GDM1 (cell line): ENCODE measurements around the gene RTF1.

Experiments used
- DNase-seq: peaks from one replicate; lab custom pipeline; 2025; lab: John Stamatoyannopoulos, UW

RTF1 gene

DNA sequence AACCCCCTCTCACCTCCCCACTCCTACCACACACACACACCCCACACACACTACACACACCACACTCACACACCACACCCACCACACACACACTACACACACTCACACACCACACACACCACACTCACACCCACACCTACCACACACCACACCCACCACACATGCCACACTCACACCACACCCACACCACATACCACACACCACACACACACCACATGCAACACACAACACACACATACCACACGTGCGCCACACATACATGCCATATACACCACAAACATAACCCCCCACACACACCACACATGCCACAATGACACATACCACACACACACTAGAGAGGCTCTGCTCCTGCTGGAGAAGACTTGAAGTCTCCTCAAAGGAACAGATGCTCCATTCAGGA is 70.9 kb downstream of the RTF1 start:
- DNase-seq = no peak

- DNase-seq = no peak
Observed at GRCh38 chr15:41489641-41490040, 72.7 kb downstream of the RTF1 start.

DNA sequence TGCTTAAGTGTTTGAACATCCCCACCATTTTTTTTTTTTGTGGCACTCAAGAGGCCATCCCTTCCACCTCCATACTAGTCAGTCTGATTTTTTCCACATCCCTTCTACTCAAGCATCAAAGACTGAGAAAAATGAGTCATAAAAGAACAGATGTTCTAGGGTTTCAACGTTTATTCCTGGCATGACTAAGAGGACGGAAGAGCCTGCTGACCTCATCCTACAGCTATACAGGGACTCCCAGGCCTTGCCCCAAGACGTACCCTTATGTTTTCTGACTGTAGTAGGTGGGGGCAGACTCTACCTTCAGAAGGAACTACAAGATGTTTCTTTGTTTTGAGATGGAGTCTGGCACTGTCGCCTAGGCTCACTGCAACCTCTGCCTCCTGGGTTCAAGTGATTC is 73.5 kb downstream of the RTF1 start:
- no peak for DNase-seq

DNA sequence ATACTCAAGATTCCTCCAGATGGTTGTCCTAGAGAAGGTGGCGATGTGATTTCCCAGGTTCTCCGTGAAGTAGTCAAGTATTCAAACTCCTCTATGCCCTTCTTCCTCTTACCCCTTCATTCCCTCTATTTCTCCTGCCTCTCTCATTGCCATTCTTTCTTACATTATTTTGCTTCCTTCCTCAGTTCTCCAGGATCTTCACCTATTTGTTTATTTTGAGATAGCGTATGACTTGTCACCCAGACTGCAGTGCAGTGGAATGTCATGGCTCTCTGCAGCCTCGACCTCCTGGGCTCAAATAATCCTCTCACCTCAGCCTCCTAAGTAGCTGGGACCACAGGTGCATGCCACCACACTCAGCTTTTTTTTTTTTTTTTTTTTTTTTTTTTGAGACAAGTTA is 75.0 kb downstream of the RTF1 start:
- no peak for DNase-seq

DNA sequence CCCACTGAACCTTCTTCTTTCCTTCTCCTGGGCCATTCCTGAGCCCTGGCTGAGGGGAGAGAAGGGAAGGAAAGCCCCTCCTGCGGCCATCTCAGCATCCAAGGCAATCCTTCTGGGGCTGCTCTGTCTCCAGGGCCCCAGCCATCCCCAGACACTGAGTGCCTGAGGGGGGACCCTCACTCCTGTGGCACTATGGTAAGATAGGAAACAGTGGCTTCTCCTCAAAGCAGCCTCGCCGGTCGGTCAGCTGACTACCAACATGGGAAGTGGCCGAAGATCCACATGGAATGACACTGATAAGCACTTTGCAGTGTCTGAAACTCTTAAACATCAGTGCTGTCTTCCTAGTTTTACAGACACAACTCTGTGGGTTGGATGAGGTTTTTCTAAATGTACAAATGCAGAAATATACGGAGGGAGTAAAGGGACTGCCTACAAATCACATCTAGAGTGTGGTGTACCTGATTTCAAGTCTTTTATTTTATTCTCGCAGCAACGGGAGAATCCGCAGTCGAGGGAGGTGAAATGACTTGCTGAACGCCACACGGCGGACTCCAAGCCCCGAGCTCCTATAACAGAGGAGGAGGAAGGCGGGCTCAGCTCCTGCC is 75.8 kb downstream of the RTF1 start:
- DNase-seq = no peak

DNA sequence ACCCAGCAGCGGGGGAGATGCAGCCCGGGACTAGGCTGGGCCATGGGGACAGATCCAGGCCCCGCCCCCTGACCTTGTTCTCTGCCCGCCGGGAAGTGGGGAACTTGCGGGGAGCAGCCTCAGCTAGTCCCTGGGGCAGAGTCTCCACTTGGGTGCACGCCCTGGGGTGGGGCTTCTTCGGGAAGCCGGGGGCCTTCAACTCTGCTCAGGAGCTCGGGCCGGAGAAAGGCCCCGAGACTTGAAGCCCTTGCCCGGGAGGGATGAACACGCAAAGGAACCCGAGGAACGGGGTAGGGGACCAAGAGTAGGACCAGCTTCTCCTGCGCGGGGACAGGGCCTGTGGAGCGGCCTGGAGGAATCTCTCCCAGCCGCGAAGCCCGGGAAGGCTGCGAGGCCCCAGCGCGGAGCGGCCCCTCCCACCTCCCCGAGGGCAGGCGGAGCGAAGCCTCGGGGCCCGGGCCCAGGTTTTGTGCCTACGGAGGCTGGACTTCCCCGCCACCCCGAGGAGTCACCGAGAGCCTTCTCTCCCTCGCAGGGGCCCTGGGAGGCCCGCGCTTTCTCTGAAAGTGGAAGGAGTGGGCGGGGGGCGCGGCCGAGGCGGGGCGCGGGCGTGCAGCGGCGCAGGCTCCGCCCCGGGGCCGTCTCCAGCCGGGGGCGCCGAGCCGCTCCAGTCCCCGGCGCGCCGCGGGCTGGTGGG is 76.5 kb downstream of the RTF1 start, which contains the start of gene ITPKA:
TSS of gene ITPKA (plus strand) at position 670 of the 697 bp plus-strand sequence. CDS start 54 bp downstream, outside the sequence.
- DNase-seq = peak; percentile 59

- no peak for DNase-seq
Observed at GRCh38 chr15:41493902-41494189, 77.0 kb downstream of the RTF1 start.

- no peak for DNase-seq
Observed at GRCh38 chr15:41494190-41494921, 77.5 kb downstream of the RTF1 start.

DNA sequence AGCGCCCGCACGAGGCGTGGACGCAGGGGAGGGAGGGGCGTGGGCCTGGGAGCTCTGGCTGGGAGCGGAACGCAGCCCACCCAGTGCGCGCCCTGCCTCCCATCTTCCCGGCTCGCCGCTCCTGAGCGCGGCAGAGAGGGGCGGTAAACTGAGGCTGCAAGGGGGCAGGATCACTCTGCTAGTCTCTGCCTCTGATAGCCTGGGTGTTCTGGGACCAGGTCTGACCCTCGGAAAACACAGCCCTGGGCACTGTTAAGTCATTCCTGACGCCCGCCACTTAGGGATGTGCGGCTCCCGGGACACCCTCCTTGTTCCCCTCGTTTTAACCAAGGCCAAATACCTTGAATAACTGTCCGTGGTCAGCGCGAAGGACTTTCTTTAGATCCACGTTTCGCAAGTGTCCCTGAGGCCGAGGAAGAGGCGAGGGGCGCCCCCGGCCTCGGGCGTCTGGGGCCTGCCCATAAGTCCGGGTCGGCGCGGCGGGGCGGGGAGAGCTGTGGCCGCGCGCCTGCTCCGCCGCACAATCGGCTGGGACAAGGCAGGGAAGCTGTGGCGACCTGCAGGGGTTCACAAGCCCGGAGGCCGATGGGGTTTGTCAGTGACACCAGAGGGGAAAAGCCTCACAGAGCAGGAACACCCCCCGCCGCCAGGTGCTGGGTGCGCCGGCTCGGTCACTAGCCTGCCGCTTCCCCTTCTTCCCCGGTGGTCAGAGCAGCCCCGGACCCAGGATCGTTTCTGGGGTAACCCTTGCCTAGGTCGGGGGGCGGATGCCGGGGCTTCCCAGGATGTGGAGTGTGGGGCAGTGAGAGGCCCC is 78.2 kb downstream of the RTF1 start:
- DNase-seq = no peak

DNA sequence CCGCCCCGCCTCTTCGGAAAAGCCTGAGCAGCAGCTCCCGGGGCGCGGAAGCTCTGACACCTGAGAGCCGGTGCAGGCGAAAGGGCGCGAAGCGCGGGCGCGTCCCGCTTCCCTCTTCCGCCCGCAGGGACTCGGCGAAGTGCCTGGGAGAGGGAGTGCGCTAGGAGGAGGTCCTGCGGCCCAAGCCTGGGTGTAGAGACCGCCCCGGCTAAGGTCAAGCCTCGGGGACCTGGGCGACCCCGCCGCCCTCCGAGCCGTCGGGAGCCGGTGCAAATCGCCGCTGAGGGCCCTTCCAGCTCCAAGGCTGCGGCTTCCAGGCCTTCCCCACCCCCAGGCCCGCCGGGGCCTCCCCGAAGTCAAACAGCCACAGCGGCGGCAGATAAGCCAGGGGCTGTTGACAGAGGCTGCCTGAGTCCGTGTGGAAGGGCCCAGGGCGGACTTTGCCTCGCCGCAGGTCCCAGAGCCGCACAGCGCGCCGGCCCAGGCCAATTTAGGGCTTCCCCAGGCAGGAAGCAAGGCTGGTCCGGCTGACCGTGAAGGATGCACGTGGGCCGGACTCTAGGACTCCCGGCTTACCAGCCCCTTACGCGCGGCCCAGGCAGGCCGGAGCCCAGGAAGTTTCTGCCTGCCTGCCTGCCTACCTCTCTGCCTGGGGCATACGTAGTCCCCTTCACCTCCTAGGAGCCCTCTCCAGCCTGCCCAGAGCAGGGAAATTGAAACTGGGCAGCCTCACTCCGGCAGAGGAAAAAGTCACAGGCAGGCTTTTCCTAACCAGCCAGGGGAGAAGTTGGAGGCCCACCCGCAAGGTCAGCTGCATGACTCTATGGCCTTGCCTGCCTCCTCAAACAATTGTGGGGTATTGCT is 79.1 kb downstream of the RTF1 start:
- DNase-seq = no peak

DNA sequence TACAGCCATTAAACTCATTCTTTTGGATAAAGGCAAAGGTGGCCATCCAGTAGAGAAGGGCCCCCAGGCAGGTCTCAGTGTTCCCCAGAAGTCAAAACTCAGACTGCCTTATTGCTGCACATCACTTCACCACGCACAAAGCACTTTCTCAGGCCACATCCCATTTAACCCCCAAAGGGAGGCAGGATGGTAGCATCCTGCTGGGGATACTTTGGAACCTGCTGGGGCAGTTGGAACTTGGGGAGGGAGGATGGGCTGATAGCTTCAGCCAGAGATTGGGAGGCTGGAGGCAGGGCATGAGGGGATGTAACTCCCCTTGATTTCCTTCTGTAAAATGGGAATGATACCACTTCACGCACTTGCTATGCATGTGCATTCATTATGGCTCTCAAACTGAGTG is 81.8 kb downstream of the RTF1 start:
- DNase-seq = no peak

DNA sequence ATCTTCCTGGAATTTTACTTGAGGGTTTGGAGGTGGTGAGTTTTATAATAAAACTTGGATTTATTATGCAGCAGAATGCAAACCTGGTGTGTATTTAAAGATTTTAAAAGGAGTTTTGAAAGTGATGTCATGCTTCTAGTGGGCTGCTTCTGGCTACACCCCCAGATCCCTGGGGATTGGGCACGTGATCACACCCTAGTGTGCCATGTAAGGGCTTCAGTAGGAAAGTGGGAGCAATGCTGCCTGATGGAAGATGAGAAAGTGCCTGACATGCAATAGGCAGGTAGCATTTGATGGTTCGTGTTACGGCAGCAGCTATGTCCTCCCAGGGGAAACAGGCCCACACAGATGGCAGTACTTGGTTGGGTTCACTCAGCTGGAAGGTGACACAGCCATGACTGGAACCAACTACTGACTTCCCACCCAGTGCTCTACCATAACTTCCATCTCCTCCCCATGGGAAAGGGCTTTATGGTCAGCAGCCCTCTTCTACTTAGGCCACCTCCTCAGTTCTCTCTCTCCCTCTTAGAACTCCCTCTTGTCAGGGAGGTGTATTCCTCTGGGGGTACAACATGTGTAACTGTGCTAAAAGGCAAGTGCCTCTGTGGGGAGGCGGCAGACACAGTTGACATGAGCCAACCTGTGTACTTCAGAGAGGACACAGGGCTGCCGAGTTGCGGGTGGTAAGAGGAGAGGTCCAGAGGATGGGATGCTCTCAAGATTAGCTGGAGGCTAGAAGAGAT is 82.4 kb downstream of the RTF1 start:
- no peak for DNase-seq

- DNase-seq = no peak
Observed at GRCh38 chr15:41501191-41501917, 84.5 kb downstream of the RTF1 start.

DNA sequence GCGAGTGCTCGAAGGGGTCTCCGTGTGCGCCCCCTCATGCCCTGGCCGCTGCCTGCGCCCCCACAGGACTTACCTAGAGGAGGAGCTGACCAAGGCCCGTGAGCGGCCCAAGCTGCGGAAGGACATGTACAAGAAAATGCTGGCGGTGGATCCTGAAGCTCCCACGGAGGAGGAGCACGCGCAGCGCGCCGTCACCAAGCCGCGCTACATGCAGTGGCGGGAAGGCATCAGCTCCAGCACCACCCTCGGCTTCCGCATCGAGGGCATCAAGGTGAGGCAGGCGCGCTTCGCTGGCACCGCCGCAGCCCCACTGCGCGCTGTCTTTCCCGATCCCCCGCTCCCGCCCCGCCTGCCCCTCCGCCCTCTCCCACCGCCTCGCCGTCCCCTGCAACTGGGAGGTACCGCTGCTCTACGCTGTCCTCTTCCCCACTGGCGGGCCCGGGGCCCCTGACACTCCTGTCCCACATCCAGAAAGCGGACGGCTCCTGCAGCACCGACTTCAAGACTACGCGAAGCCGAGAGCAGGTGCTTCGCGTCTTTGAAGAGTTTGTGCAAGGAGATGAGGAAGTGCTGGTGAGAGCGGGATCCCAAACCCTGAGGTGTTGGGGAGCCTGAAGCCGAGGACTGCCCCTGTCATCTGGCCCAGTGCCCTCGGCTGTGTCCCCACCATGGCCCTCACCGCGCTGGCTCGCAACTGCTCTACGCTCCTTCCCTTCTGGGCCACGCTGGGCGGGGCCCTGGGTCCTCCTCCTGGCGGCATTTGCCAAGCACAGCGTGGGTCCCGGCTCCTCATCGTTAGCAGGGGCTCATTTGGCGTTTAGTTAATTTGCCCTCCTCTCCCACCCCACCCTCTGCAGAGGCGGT is 85.3 kb downstream of the RTF1 start:
- no peak for DNase-seq

DNA sequence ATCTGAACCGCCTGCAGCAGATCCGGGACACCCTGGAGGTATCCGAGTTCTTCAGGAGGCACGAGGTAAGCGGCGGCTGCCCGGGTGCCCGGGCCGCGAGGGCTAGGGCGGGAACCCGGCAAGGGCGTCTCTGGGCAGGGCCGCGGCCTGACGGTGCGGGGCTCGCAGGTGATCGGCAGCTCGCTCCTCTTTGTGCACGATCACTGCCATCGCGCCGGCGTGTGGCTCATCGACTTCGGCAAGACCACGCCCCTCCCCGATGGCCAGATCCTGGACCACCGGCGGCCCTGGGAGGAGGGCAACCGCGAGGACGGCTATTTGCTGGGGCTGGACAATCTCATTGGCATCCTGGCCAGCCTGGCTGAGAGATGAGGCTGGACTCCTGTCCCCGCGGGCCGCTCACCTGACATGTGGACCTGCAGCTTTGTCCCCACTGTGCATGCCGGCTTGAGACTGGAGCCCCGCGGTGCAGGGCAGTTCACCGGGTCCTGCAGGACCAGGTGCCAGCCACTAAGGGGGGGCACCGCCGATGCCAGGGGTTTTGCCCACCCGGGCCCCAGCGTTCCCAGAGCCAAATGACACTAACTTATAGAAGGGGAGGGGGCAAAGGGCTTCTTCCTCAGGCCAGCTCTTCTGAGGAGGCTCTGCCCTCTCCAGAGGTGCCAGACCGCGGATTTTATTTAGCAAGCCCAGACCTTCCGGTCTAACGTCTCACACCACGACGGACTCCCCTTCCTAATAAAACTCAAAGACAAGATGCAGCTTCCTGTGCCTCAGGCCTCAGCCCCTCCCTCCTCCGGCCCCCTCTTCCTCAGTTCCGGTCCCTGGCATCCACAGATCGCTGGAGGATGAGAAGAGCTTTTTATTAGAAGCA is 86.1 kb downstream of the RTF1 start:
- DNase-seq = no peak

- no peak for DNase-seq
Observed at GRCh38 chr15:41503669-41504010, 86.7 kb downstream of the RTF1 start.

- no peak for DNase-seq
Observed at GRCh38 chr15:41504751-41505492, 88.0 kb downstream of the RTF1 start.

DNA sequence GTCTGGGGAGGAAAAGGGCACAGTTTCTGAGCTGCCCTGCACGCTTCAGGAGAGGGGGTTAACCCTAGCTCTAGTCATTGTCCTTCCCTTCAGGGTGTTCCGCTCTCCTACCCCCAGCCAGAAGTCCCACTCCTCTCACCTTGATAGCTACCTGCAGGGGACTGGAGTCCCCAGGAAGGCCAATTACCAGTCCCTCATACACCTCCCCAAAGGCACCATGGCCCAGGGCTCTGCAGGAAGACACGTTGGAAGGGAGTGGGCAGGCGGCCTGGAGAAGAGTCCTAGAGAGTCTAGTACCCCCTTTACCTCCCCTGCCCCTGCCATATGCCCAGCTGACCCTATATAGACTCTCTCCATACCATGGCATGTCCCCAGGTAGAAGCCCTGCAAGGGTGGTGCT is 88.9 kb downstream of the RTF1 start:
- DNase-seq = no peak
